Gastroesophageal sphincter (tissue), 3 donors: ENCODE results near the gene KCNN3.

Experiments used
- EP300 ChIP-seq: sonication (generic); formaldehyde crosslinking; IDR thresholded peaks from one replicate; pipeline ENCODE4 v1.6.1; 2017; ENCODE audit warnings: antibody characterized with exemption, mild to moderate bottlenecking
- POLR2A ChIP-seq, 2 donors: fragments of 450-650 bp; IDR thresholded peaks; one replicate each; pipeline ENCODE4 v1.6.1; 2017; ENCODE audit warnings: antibody characterized with exemption in 2 of 2, mild to moderate bottlenecking in 2 of 2, moderate library complexity in 1 of 2
- TF ChIP-seq, protein P1 (sequence below), 4 experiments: fragments of 200-600 bp in 2 of 4; fragments of 450-650 bp in 2 of 4; sonication (generic) in 1 of 4; IDR thresholded peaks; one replicate each; pipeline ENCODE4 v1.5.1; 2017 to 2019; ENCODE audit warnings: antibody characterized with exemption in 4 of 4, mild to moderate bottlenecking in 2 of 4, moderate library complexity in 2 of 4

- TF ChIP-seq EP300 (no peak), POLR2A (IDR thresholded peaks at IDR 0.05) (no peak)
- TF ChIP-seq, protein P1, sequence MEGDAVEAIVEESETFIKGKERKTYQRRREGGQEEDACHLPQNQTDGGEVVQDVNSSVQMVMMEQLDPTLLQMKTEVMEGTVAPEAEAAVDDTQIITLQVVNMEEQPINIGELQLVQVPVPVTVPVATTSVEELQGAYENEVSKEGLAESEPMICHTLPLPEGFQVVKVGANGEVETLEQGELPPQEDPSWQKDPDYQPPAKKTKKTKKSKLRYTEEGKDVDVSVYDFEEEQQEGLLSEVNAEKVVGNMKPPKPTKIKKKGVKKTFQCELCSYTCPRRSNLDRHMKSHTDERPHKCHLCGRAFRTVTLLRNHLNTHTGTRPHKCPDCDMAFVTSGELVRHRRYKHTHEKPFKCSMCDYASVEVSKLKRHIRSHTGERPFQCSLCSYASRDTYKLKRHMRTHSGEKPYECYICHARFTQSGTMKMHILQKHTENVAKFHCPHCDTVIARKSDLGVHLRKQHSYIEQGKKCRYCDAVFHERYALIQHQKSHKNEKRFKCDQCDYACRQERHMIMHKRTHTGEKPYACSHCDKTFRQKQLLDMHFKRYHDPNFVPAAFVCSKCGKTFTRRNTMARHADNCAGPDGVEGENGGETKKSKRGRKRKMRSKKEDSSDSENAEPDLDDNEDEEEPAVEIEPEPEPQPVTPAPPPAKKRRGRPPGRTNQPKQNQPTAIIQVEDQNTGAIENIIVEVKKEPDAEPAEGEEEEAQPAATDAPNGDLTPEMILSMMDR (IDR thresholded peaks at IDR 0.05): no peak
These were observed 14.0 kb downstream of the KCNN3 start for GRCh38 chr1:154856049-154856448.
